ENCODE measurements around the gene AFF3. TPM values are rescaled to one million over a fixed set of nuclear protein-coding genes. Genes with fewer than 3 reads are reported as not detected.
"Not testable (repeated sequence)": the region's sequence is repeated elsewhere in the genome, so short reads cannot be mapped to it uniquely, and the experiment has no call there.

Gene AFF3
- polyA plus RNA-seq, 1 donor (not counting 4 experiments of a cell fraction or from before 2014, with no cell fraction given) = not detected

- Histone ChIP-seq H2AFZ (ENCODE audit: control insufficient read depth, low read length) (no peak overlapping the region), H3K36me3 (ENCODE audit: control insufficient read depth in 2 of 2, extremely low read depth in 1 of 2, insufficient read depth in 2 of 2, low read length in 2 of 2) (no peaks in the 10 kb centered on the region)
Measured at GRCh38 chr2:100104718-100105677, 37.4 kb downstream of the AFF3 start.

GRCh38 chr2:100104265-100104664 is 38.1 kb downstream of the AFF3 start:
- dilution Hi-C loops (cut with MboI; ENCODE audit: extremely low pct_ligation_motif_present, low sequenced_read_pairs); H3K9me3 ChIP-seq (ENCODE audit: control insufficient read depth, low read depth, low read length); DNase-seq (ENCODE audit: low read depth, low spot score); H4K20me1 ChIP-seq (ENCODE audit: control insufficient read depth, extremely low read depth, insufficient read depth, low read length); H3K27ac ChIP-seq (ENCODE audit: control insufficient read depth, insufficient read depth, low read length); H3K9me1 ChIP-seq (ENCODE audit: control insufficient read depth, extremely low read depth, insufficient read depth, low read length); FAIRE-seq; H3K4me2 ChIP-seq (ENCODE audit: control insufficient read depth, extremely low read depth, insufficient read depth, low read depth, low read length); H2AFZ ChIP-seq (ENCODE audit: control insufficient read depth, low read length); H3K79me2 ChIP-seq (ENCODE audit: control insufficient read depth, insufficient read depth, low read length); H3K9ac ChIP-seq (ENCODE audit: control insufficient read depth, extremely low read depth, insufficient read depth, low read length); H3K4me3 ChIP-seq (ENCODE audit: control insufficient read depth in 2 of 3, extremely low read depth in 1 of 3, insufficient read depth in 2 of 3, low read depth in 1 of 3, low read length in 3 of 3); H3K4me1 ChIP-seq (ENCODE audit: control insufficient read depth, extremely low read depth, insufficient read depth, low read length); H3K36me3 ChIP-seq (ENCODE audit: control insufficient read depth in 2 of 2, extremely low read depth in 1 of 2, insufficient read depth in 2 of 2, low read length in 2 of 2): not testable (repeated sequence)
- H3K27me3 ChIP-seq (ENCODE audit: control insufficient read depth, extremely low read depth, insufficient read depth, low read length) = peaks cover 37% of the 10 kb centered on the region

More at GRCh38 chr2:100104718-100105677, 37.4 kb downstream of the AFF3 start:
- H3K4me3 ChIP-seq (ENCODE audit: control insufficient read depth in 2 of 3, extremely low read depth in 1 of 3, insufficient read depth in 2 of 3, low read depth in 1 of 3, low read length in 3 of 3) = no peak overlapping the region
- H3K79me2 ChIP-seq (ENCODE audit: control insufficient read depth, insufficient read depth, low read length) = no peaks in the 10 kb centered on the region
- no peaks in the 10 kb centered on the region for H3K9me3 ChIP-seq (ENCODE audit: control insufficient read depth, low read depth, low read length)
- no peak for FAIRE-seq
- TF ChIP-seq EZH2 (IDR thresholded peaks at IDR 0.05; ENCODE audit: low read length) = peak; percentile 90
- no peak for TF ChIP-seq CTCF (optimal IDR thresholded peaks at IDR 0.05 in 1 of 3, IDR thresholded peaks at IDR 0.05 in 1 of 3, conservative IDR thresholded peaks at IDR 0.05 in 1 of 3; ENCODE audit: extremely low read depth in 1 of 3, insufficient read depth in 2 of 3, low read length in 3 of 3)
- DNase-seq (ENCODE audit: low read depth, low spot score) = no peak
- H3K9ac ChIP-seq (ENCODE audit: control insufficient read depth, extremely low read depth, insufficient read depth, low read length) = no peak overlapping the region
- no peaks in the 10 kb centered on the region for H3K4me1 ChIP-seq (ENCODE audit: control insufficient read depth, extremely low read depth, insufficient read depth, low read length)
- dilution Hi-C loops (cut with MboI; ENCODE audit: extremely low pct_ligation_motif_present, low sequenced_read_pairs) = no loop called here
- H3K9me1 ChIP-seq (ENCODE audit: control insufficient read depth, extremely low read depth, insufficient read depth, low read length) = no peaks in the 10 kb centered on the region
- no peak overlapping the region for H3K4me2 ChIP-seq (ENCODE audit: control insufficient read depth, extremely low read depth, insufficient read depth, low read depth, low read length)
- no peak overlapping the region for H3K27ac ChIP-seq (ENCODE audit: control insufficient read depth, insufficient read depth, low read length)
- H4K20me1 ChIP-seq (ENCODE audit: control insufficient read depth, extremely low read depth, insufficient read depth, low read length) = no peaks in the 10 kb centered on the region
- H3K27me3 ChIP-seq (ENCODE audit: control insufficient read depth, extremely low read depth, insufficient read depth, low read length) = peaks cover 37% of the 10 kb centered on the region

Measured in keratinocyte (primary cell).